IPS-18c (cell line): ENCODE results near the gene NSD1.
"Not testable (repeated sequence)": the region's sequence is repeated elsewhere in the genome, so short reads cannot be mapped to it uniquely, and the experiment has no call there.

Experiments
- H3K4me3 ChIP-seq: 2 replicates; pipeline ENCODE4 v1.7.0; 2013; ENCODE audit warnings: low read depth, mild to moderate bottlenecking, low read length, moderate library complexity; ENCODE audit not compliant: insufficient read depth
- H3K9me3 ChIP-seq: one replicate; pipeline ENCODE4 v1.6.1; 2013; ENCODE audit warnings: mild to moderate bottlenecking, low read length, moderate library complexity; ENCODE audit not compliant: control insufficient read depth, insufficient read depth

NSD1 gene

GRCh38 chr5:177304392-177305119 is 171.0 kb downstream of the NSD1 start:
- peak overlapping the region; percentile 91 for H3K4me3 ChIP-seq
- H3K9me3 ChIP-seq: no peaks in the 10 kb centered on the region

- H3K4me3 ChIP-seq, H3K9me3 ChIP-seq: not testable (repeated sequence)
Observed at GRCh38 chr5:177306103-177306640, 172.6 kb downstream of the NSD1 start.

- no peaks in the 10 kb centered on the region for H3K9me3 ChIP-seq
Observed at GRCh38 chr5:177306674-177307543, 173.3 kb downstream of the NSD1 start.

GRCh38 chr5:177307544-177308363 is 174.2 kb downstream of the NSD1 start:
- H3K4me3 ChIP-seq: no peak overlapping the region

More at GRCh38 chr5:177306674-177307543, 173.3 kb downstream of the NSD1 start:
- no peak overlapping the region for H3K4me3 ChIP-seq

GRCh38 chr5:177308740-177309139 is 175.2 kb downstream of the NSD1 start:
- no peaks in the 10 kb centered on the region for H3K9me3 ChIP-seq
- no peak overlapping the region for H3K4me3 ChIP-seq

More at GRCh38 chr5:177307544-177308363, 174.2 kb downstream of the NSD1 start:
- H3K9me3 ChIP-seq: no peaks in the 10 kb centered on the region

- Histone ChIP-seq H3K4me3 (no peak overlapping the region), H3K9me3 (no peaks in the 10 kb centered on the region)
Observed at GRCh38 chr5:177309351-177310191, 176.0 kb downstream of the NSD1 start.

GRCh38 chr5:177310332-177310731 is 176.8 kb downstream of the NSD1 start:
- no peaks in the 10 kb centered on the region for H3K9me3 ChIP-seq
- no peak overlapping the region for H3K4me3 ChIP-seq

GRCh38 chr5:177310757-177311391 is 177.3 kb downstream of the NSD1 start:
- H3K9me3 ChIP-seq: no peaks in the 10 kb centered on the region
- peak overlapping the region; percentile 78 for H3K4me3 ChIP-seq

- peak overlapping the region; percentile 78 for H3K4me3 ChIP-seq
- no peaks in the 10 kb centered on the region for H3K9me3 ChIP-seq
Observed at GRCh38 chr5:177311392-177311722, 177.8 kb downstream of the NSD1 start.

- H3K9me3 ChIP-seq: no peaks in the 10 kb centered on the region
Observed at GRCh38 chr5:177311723-177312648, 178.4 kb downstream of the NSD1 start, which contains the start of gene MXD3. Gene MXD3 (minus strand): TSS chr5:177311898. CDS start chr5:177311830, 68 bp downstream.

GRCh38 chr5:177312649-177313181 is 179.1 kb downstream of the NSD1 start:
- Histone ChIP-seq H3K9me3 (no peaks in the 10 kb centered on the region), H3K4me3 (peak overlapping the region; percentile 59)

More at GRCh38 chr5:177311723-177312648, 178.4 kb downstream of the NSD1 start, which contains the start of gene MXD3:
- peak within 1 kb of the TSS; percentile 78 for H3K4me3 ChIP-seq

- no peak overlapping the region for H3K4me3 ChIP-seq
- H3K9me3 ChIP-seq: no peaks in the 10 kb centered on the region
Observed at GRCh38 chr5:177313561-177314259, 180.1 kb downstream of the NSD1 start.

- H3K4me3 ChIP-seq: no peak overlapping the region
- H3K9me3 ChIP-seq: no peaks in the 10 kb centered on the region
Observed at GRCh38 chr5:177314376-177315342, 181.1 kb downstream of the NSD1 start.
